Fibroblast of upper back skin (primary cell): ENCODE results near the gene RABGAP1.

ENCODE experiments used
- DNase-seq: peaks from one replicate; pipeline ENCODE4 v3.0.0-alpha.2; 2013

RABGAP1 gene

GRCh38 chr9:123049589-123050222 lies 108.9 kb downstream of the RABGAP1 start:
- DNase-seq = peak; percentile 73

- DNase-seq = no peak
Observed at GRCh38 chr9:123053046-123053445, 112.2 kb downstream of the RABGAP1 start.

- no peak for DNase-seq
Observed at GRCh38 chr9:123053711-123054110, 112.9 kb downstream of the RABGAP1 start.

GRCh38 chr9:123058834-123059233 lies 118.0 kb downstream of the RABGAP1 start:
- no peak for DNase-seq

- DNase-seq = no peak
Observed at GRCh38 chr9:123059472-123060220, 118.8 kb downstream of the RABGAP1 start.

- no peak for DNase-seq
Observed at GRCh38 chr9:123061216-123061615, 120.4 kb downstream of the RABGAP1 start.

- peak; percentile 53 for DNase-seq
Observed at GRCh38 chr9:123062351-123063176, 121.7 kb downstream of the RABGAP1 start.

GRCh38 chr9:123063177-123063598 lies 122.4 kb downstream of the RABGAP1 start:
- DNase-seq = peak; percentile 82

GRCh38 chr9:123063896-123064295 lies 123.1 kb downstream of the RABGAP1 start:
- DNase-seq = no peak

- no peak for DNase-seq
Observed at GRCh38 chr9:123064716-123065115, 123.9 kb downstream of the RABGAP1 start.

- peak; percentile 81 for DNase-seq
Observed at GRCh38 chr9:123065196-123065595, 124.4 kb downstream of the RABGAP1 start.

GRCh38 chr9:123067136-123067535 lies 126.3 kb downstream of the RABGAP1 start:
- DNase-seq = no peak

GRCh38 chr9:123069010-123069481 lies 128.2 kb downstream of the RABGAP1 start:
- peak; percentile 98 for DNase-seq

GRCh38 chr9:123070198-123070597 lies 129.4 kb downstream of the RABGAP1 start:
- no peak for DNase-seq

GRCh38 chr9:123072407-123072995 lies 131.7 kb downstream of the RABGAP1 start:
- DNase-seq = no peak

GRCh38 chr9:123073441-123073840 lies 132.6 kb downstream of the RABGAP1 start:
- DNase-seq = no peak

- DNase-seq = peak; percentile 97
Observed at GRCh38 chr9:123073991-123074422, 133.2 kb downstream of the RABGAP1 start.

GRCh38 chr9:123074628-123075027 lies 133.8 kb downstream of the RABGAP1 start:
- no peak for DNase-seq

GRCh38 chr9:123080444-123080843 lies 139.6 kb downstream of the RABGAP1 start:
- no peak for DNase-seq

- DNase-seq = peak; percentile 68
Observed at GRCh38 chr9:123081824-123082223, 141.0 kb downstream of the RABGAP1 start.

- DNase-seq = no peak
Observed at GRCh38 chr9:123083680-123084079, 142.9 kb downstream of the RABGAP1 start.

- no peak for DNase-seq
Observed at GRCh38 chr9:123084256-123084655, 143.4 kb downstream of the RABGAP1 start.

GRCh38 chr9:123085916-123086315 lies 145.1 kb downstream of the RABGAP1 start:
- DNase-seq = no peak
